Measurements from ENCODE around the gene HMCN2. TPM values are rescaled to one million over a fixed set of nuclear protein-coding genes. Genes with fewer than 3 reads are reported as not detected.

HMCN2 gene
- total RNA-seq, 1 donor from 2014 or later: 7.8 TPM

DNA sequence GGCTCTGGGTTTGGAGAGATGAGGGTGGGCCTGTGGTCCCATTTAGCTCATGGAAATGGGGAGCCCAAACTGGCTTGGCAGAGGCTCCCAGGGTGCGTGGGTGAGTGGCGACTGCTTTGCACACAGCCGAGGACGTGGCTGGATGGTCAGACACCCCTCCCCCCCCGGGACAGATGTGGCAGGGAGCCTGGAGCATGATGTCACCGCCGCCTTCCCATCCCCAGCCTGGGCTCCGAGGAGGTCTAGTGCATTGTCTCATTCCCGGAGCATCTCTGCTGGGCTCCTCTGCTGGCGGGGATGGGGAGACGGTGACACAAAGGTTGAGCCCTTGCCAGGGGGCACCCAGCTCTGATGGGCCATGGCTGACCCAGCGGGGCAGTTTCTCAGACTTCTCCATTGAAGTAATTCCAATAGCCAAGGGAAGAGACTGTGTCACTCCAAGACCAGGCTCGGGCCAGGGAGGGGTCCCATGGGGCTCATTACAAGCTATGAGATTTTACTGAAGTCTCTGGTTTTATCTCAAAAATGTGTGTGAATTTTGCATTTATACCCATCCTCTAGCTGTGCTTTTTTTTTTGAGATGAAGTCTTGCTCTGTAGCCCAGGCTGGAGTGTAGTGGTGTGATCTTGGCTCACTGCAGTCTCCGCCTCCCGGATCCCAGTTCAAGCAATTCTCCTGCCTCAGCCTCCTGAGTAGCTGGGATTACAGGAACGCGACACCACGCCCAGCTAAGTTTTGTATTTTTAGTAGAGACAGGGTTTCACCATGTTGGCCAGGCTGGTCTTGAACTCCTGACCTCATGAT is 36.1 kb downstream of the HMCN2 start:
- DNase-seq (no peak), ATAC-seq (no peak)
- Histone ChIP-seq H3K27me3 (no peaks in the 10 kb centered on the region), H3K36me3 (no peaks in the 10 kb centered on the region), H3K4me1 (no peaks in the 10 kb centered on the region), H3K4me3 (no peak overlapping the region), H3K27ac (no peak overlapping the region), H3K9me3 (no peaks in the 10 kb centered on the region)
- intact Hi-C loops (cut with DNase I): no loop called here
- TF ChIP-seq, protein P1, sequence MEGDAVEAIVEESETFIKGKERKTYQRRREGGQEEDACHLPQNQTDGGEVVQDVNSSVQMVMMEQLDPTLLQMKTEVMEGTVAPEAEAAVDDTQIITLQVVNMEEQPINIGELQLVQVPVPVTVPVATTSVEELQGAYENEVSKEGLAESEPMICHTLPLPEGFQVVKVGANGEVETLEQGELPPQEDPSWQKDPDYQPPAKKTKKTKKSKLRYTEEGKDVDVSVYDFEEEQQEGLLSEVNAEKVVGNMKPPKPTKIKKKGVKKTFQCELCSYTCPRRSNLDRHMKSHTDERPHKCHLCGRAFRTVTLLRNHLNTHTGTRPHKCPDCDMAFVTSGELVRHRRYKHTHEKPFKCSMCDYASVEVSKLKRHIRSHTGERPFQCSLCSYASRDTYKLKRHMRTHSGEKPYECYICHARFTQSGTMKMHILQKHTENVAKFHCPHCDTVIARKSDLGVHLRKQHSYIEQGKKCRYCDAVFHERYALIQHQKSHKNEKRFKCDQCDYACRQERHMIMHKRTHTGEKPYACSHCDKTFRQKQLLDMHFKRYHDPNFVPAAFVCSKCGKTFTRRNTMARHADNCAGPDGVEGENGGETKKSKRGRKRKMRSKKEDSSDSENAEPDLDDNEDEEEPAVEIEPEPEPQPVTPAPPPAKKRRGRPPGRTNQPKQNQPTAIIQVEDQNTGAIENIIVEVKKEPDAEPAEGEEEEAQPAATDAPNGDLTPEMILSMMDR (IDR thresholded peaks at IDR 0.05): no peak

DNA sequence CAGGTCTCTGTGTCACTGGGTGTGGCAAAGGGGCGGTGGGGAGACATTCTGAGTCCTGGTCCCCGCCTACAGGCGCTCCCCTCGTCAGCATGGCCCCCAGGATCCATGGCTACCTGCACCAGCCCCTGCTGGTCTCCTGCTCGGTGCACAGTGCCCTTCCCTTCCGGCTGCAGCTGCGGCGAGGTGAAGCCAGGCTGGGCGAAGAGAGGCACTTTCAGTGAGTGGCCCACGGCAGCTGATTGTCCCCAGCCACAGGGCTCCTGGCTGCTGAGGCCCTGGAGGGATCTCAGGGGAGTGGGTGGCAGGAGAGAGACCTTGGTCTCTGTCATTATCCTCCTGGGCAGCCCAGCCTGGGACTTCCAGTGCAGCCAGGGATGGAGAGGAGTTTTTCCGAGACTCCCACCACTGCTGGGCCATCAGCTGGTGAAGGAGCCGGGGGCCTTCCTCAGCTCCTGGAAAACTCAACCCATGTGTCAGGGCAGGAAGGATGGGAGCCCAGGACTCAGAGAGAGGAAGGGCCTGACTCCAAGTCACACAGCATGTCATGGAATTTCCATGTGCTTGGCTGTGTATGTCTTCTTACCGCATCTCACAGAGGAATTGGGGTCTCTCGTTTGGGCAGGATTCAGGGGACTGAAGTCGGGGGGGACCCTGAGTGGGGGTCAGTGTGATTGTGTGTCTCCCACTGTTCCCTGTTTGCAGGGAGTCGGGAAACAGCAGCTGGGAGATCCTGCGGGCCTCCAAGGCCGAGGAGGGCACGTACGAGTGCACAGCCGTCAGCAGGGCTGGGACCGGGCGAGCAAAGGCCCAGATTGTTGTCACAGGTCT is 37.4 kb downstream of the HMCN2 start:
- TF ChIP-seq, protein P1 (IDR thresholded peaks at IDR 0.05): no peak
- ATAC-seq (no peak), DNase-seq (no peak)
- intact Hi-C loops (cut with DNase I): no loop called here
- Histone ChIP-seq H3K4me3 (no peak overlapping the region), H3K4me1 (no peaks in the 10 kb centered on the region), H3K36me3 (no peaks in the 10 kb centered on the region), H3K27ac (no peak overlapping the region), H3K9me3 (no peaks in the 10 kb centered on the region), H3K27me3 (no peaks in the 10 kb centered on the region)

DNA sequence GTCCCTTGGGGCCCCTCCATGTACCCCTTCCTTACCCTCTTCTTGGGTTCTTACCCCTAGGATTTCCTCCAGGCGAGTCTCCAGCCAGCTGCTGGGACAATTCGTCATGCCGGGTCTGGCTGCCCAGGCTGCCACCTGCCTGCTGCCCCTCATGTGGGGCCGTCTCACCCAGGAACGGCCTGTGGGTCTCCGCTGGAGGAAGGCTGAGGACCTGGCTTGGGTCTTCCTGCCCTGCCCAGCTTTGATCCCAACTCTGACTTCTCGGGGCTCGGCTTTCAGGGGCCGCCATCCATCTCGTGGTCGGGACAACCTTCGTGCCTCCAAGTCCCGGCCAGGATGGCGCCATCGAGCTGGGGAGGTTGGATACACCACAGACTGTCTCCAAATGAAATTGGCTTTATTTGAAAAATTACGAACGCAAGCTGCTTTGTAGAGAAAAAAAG is 38.1 kb downstream of the HMCN2 start:
- TF ChIP-seq, protein P1 (IDR thresholded peaks at IDR 0.05): no peak
- DNase-seq (no peak), ATAC-seq (no peak)
- Histone ChIP-seq H3K27ac (no peak overlapping the region), H3K4me1 (no peaks in the 10 kb centered on the region), H3K9me3 (no peaks in the 10 kb centered on the region), H3K27me3 (no peaks in the 10 kb centered on the region), H3K36me3 (no peaks in the 10 kb centered on the region), H3K4me3 (no peak overlapping the region)
- intact Hi-C loops (cut with DNase I): no loop called here

DNA sequence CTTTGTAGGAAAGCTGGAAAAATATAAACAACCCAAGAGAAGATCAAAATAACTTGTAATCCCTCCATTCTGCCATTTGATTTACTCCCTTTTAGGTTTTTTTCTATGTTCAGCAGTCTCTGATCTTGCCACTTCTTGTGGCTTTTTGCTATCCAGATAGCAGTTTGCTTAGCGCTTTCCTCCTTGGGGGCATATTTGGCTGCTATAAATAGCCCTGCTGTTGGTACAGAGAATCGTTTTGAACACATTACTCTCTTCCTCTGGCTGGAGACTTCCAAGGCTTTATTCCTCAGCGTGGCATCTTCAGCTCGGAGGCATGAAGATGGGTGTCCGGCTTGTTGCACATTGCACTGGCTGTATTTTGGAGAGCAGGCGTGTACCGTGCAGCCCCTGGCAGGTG is 38.6 kb downstream of the HMCN2 start:
- ATAC-seq: no peak
- Histone ChIP-seq H3K4me1 (no peaks in the 10 kb centered on the region), H3K27me3 (no peaks in the 10 kb centered on the region), H3K36me3 (no peaks in the 10 kb centered on the region), H3K27ac (no peak overlapping the region), H3K9me3 (no peaks in the 10 kb centered on the region), H3K4me3 (no peak overlapping the region)
- intact Hi-C loops (cut with DNase I): no loop called here
- no peak for DNase-seq
- TF ChIP-seq, protein P1 (IDR thresholded peaks at IDR 0.05): no peak

DNA sequence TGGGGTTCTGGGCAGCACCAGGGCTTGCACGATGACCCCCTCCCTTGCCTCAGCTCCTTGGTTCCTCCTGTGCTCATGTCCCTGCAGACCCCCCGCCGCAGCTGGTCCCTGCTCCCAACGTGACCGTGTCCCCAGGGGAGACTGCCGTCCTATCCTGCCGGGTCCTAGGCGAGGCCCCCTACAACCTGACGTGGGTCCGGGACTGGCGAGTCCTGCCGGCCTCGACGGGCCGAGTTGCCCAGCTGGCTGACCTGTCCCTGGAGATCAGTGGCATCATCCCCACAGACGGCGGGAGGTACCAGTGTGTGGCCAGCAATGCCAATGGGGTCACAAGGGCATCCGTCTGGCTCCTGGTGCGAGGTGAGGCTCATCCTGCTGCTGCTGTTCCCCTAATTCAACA is 39.1 kb downstream of the HMCN2 start:
- intact Hi-C loops (cut with DNase I): no loop called here
- Histone ChIP-seq H3K4me3 (no peak overlapping the region), H3K27me3 (no peaks in the 10 kb centered on the region), H3K36me3 (no peaks in the 10 kb centered on the region), H3K4me1 (no peaks in the 10 kb centered on the region), H3K9me3 (no peaks in the 10 kb centered on the region), H3K27ac (no peak overlapping the region)
- ATAC-seq: no peak
- TF ChIP-seq, protein P1 (IDR thresholded peaks at IDR 0.05): no peak
- no peak for DNase-seq
